Tibial artery (tissue), 4 donors: ENCODE measurements around the gene ADGRA3.

Experiments
- DNase-seq, 2 donors: peaks; one replicate each; pipeline ENCODE4 v3.0.0-alpha.2; 2019
- H3K27ac ChIP-seq, 2 donors: fragments of 200-600 bp; sonication (generic) in 1 of 2; 1 replicate in 1 of 2; 2 replicates in 1 of 2; pipeline ENCODE4 v1.5.1; 2018 to 2019; ENCODE audit warnings: mild to moderate bottlenecking in 1 of 2
- H3K27me3 ChIP-seq, 2 donors: fragments of 200-600 bp; sonication (generic) in 1 of 2; one replicate each; pipeline versions ENCODE4 v1.5.1 to v1.6.0; 2016 to 2019
- H3K36me3 ChIP-seq, 3 donors: fragments of 200-600 bp; sonication (generic) in 2 of 3; one replicate each; pipeline ENCODE4 v1.5.1; 2016 to 2019; ENCODE audit warnings: mild to moderate bottlenecking in 2 of 3
- H3K4me1 ChIP-seq, 4 donors: fragments of 200-600 bp; sonication (generic) in 2 of 4; 1 replicate in 3 of 4; 2 replicates in 1 of 4; pipeline ENCODE4 v1.5.1; 2016 to 2019
- H3K4me3 ChIP-seq, 2 donors: fragments of 200-600 bp; sonication (generic) in 1 of 2; 1 replicate in 1 of 2; 2 replicates in 1 of 2; pipeline ENCODE4 v1.5.1; 2018 to 2019; ENCODE audit warnings: mild to moderate bottlenecking in 2 of 2
- H3K9me3 ChIP-seq, 3 donors: fragments of 200-600 bp; sonication (generic) in 1 of 3; one replicate each; pipeline ENCODE4 v1.5.1; 2016 to 2019
- intact Hi-C: fragments of 100-400 bp; cut with DNase I; formaldehyde crosslinking; loops from one replicate; pipeline ENCODE4 v1.15.0; 2023; ENCODE audit warnings: low total_unique reads
- TF ChIP-seq, protein P1 (sequence below), 2 experiments: fragments of 200-600 bp in 1 of 2; fragments of 450-650 bp in 1 of 2; IDR thresholded peaks; one replicate each; pipeline ENCODE4 v1.5.1; 2017 to 2019; ENCODE audit warnings: antibody characterized with exemption in 2 of 2, mild to moderate bottlenecking in 1 of 2, moderate library complexity in 1 of 2

Gene ADGRA3

GRCh38 chr4:22473268-22473667 lies 42.6 kb downstream of the ADGRA3 start:
- no peaks in the 10 kb centered on the region for H3K9me3 ChIP-seq
- H3K4me1 ChIP-seq: peaks cover 0 to 11% (median 0%) of the 10 kb centered on the region in 4 donors
- H3K27me3 ChIP-seq: no peaks in the 10 kb centered on the region
- no peak overlapping the region for H3K4me3 ChIP-seq
- intact Hi-C loops: no loop called here
- DNase-seq: no peak
- peaks cover 0 to 6% (median 0%) of the 10 kb centered on the region in 3 donors for H3K36me3 ChIP-seq
- TF ChIP-seq, protein P1, sequence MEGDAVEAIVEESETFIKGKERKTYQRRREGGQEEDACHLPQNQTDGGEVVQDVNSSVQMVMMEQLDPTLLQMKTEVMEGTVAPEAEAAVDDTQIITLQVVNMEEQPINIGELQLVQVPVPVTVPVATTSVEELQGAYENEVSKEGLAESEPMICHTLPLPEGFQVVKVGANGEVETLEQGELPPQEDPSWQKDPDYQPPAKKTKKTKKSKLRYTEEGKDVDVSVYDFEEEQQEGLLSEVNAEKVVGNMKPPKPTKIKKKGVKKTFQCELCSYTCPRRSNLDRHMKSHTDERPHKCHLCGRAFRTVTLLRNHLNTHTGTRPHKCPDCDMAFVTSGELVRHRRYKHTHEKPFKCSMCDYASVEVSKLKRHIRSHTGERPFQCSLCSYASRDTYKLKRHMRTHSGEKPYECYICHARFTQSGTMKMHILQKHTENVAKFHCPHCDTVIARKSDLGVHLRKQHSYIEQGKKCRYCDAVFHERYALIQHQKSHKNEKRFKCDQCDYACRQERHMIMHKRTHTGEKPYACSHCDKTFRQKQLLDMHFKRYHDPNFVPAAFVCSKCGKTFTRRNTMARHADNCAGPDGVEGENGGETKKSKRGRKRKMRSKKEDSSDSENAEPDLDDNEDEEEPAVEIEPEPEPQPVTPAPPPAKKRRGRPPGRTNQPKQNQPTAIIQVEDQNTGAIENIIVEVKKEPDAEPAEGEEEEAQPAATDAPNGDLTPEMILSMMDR (IDR thresholded peaks at IDR 0.05): no peak
- H3K27ac ChIP-seq: no peak overlapping the region

DNA sequence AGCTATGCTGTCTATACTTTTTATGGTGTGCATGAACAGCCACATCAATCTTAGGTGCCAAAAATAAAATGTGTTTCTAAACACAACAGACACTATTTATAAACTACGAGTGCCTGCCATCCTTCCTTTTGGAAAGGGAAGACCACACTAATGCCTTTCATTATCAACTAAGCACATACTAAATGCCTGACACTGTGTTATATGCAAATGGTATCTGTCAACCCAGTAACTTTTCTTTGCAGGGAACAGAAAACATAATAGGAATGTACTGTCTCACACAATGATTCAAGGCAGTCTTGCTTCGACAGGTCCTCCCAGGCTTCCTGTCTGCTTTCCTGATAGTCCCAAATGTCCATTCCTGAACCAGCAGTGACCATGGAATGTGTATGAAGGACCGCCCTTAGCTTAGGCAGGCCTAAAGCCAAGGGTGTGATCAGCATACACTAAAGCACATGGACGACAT lies 43.8 kb downstream of the ADGRA3 start:
- peaks cover 0 to 6% (median 0%) of the 10 kb centered on the region in 3 donors for H3K36me3 ChIP-seq
- no peaks in the 10 kb centered on the region for H3K9me3 ChIP-seq
- DNase-seq: no peak
- TF ChIP-seq, protein P1 (IDR thresholded peaks at IDR 0.05): no peak
- intact Hi-C loops: no loop called here
- no peak overlapping the region for H3K27ac ChIP-seq
- H3K4me1 ChIP-seq: peaks cover 0 to 11% (median 0%) of the 10 kb centered on the region in 4 donors
- H3K4me3 ChIP-seq: no peak overlapping the region
- no peaks in the 10 kb centered on the region for H3K27me3 ChIP-seq

- intact Hi-C loops: no loop called here
- peaks cover 0 to 6% (median 0%) of the 10 kb centered on the region in 3 donors for H3K36me3 ChIP-seq
- DNase-seq: no peak
- no peak overlapping the region for H3K4me3 ChIP-seq
- peaks cover 0 to 11% (median 0%) of the 10 kb centered on the region in 4 donors for H3K4me1 ChIP-seq
- TF ChIP-seq, protein P1 (IDR thresholded peaks at IDR 0.05): no peak
- no peaks in the 10 kb centered on the region for H3K9me3 ChIP-seq
- no peak overlapping the region for H3K27ac ChIP-seq
- no peaks in the 10 kb centered on the region for H3K27me3 ChIP-seq
Observed at GRCh38 chr4:22471419-22471818, 44.4 kb downstream of the ADGRA3 start.

- intact Hi-C loops: no loop called here
- Histone ChIP-seq H3K9me3 (no peaks in the 10 kb centered on the region), H3K4me3 (no peak overlapping the region), H3K36me3 (peaks cover 0 to 6% (median 0%) of the 10 kb centered on the region in 3 donors), H3K4me1 (peaks cover 0 to 5% (median 0%) of the 10 kb centered on the region in 4 donors), H3K27me3 (no peaks in the 10 kb centered on the region), H3K27ac (no peak overlapping the region)
- DNase-seq: no peak
- TF ChIP-seq, protein P1 (IDR thresholded peaks at IDR 0.05): no peak
Observed at GRCh38 chr4:22466581-22466980, 49.3 kb downstream of the ADGRA3 start.

- Histone ChIP-seq H3K4me1 (no peaks in the 10 kb centered on the region), H3K9me3 (no peaks in the 10 kb centered on the region), H3K27me3 (no peaks in the 10 kb centered on the region), H3K27ac (no peak overlapping the region), H3K36me3 (peaks cover 0 to 6% (median 0%) of the 10 kb centered on the region in 3 donors), H3K4me3 (no peak overlapping the region)
- intact Hi-C loops: no loop called here
- TF ChIP-seq, protein P1 (IDR thresholded peaks at IDR 0.05): no peak
- no peak for DNase-seq
Observed at GRCh38 chr4:22465996-22466395, 49.9 kb downstream of the ADGRA3 start.

DNA sequence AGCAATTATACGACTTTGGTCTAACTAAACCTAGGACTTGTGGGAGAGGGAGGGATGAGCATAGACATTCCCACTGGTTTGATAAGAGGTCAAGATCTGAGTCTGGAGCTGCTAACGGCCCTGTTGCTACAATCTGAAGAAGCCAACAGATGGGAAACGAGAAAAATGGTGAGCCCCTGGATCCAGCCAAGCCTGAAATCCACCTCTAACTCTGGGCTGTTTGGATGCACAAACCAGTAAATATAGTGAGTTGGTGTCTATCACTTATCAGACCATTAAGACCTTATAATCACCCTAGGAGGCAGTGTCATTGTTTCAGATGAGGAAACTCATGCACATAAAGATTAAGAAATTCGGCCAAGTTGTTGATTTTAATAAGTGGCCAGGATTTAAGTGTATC lies 50.5 kb downstream of the ADGRA3 start:
- DNase-seq: no peak
- no peak overlapping the region for H3K27ac ChIP-seq
- no peak overlapping the region for H3K4me3 ChIP-seq
- no peaks in the 10 kb centered on the region for H3K36me3 ChIP-seq
- H3K27me3 ChIP-seq: no peaks in the 10 kb centered on the region
- no peaks in the 10 kb centered on the region for H3K9me3 ChIP-seq
- intact Hi-C loops: no loop called here
- TF ChIP-seq, protein P1 (IDR thresholded peaks at IDR 0.05): no peak
- H3K4me1 ChIP-seq: no peaks in the 10 kb centered on the region
